Small intestine (tissue), 7 donors: ENCODE data around the gene GPR173. TPM values are rescaled to one million over a fixed set of nuclear protein-coding genes. Genes with fewer than 3 reads are reported as not detected.

Experiments
- DNase-seq, 2 donors: peaks; one replicate each; pipeline versions ENCODE4 v3.0.0 to v3.0.0-alpha.2; 2013
- FAIRE-seq: peaks from 2 replicates; lab custom pipeline; 2012; peaks lifted over from hg19 to GRCh38; lab: Jason Lieb, UNC
- H3K27ac ChIP-seq, 3 donors: one replicate each; pipeline ENCODE4 v1.5.1; 2013; ENCODE audit warnings: low read length in 2 of 3, mild to moderate bottlenecking in 2 of 3, control low read depth in 1 of 3, inconsistent platforms in 1 of 3, low read depth in 1 of 3, moderate library complexity in 1 of 3
- H3K27me3 ChIP-seq, 3 donors: one replicate each; pipeline ENCODE4 v1.6.1; 2013; ENCODE audit warnings: low read length in 3 of 3, inconsistent platforms in 1 of 3; ENCODE audit not compliant: control insufficient read depth in 3 of 3, insufficient read depth in 3 of 3
- H3K36me3 ChIP-seq, 3 donors: one replicate each; pipeline ENCODE4 v1.6.1; 2013; ENCODE audit warnings: low read length in 3 of 3, inconsistent platforms in 1 of 3, low read depth in 1 of 3, mild to moderate bottlenecking in 1 of 3, moderate library complexity in 1 of 3; ENCODE audit not compliant: control insufficient read depth in 3 of 3, insufficient read depth in 2 of 3
- H3K4me1 ChIP-seq, 3 donors: one replicate each; pipeline ENCODE4 v1.6.1; 2013; ENCODE audit warnings: low read length in 2 of 3, inconsistent platforms in 1 of 3, low read depth in 1 of 3, mild to moderate bottlenecking in 1 of 3, moderate library complexity in 1 of 3; ENCODE audit not compliant: control insufficient read depth in 3 of 3, insufficient read depth in 2 of 3
- H3K4me3 ChIP-seq, 3 donors: one replicate each; pipeline ENCODE4 v1.5.1; 2013; ENCODE audit warnings: low read length in 3 of 3, control low read depth in 1 of 3, inconsistent platforms in 1 of 3, low read depth in 1 of 3, mild to moderate bottlenecking in 1 of 3, moderate library complexity in 1 of 3
- H3K9me3 ChIP-seq, 2 donors: one replicate each; pipeline ENCODE4 v1.6.1; 2013; ENCODE audit warnings: low read depth in 1 of 2, low read length in 1 of 2; ENCODE audit not compliant: control insufficient read depth in 2 of 2, insufficient read depth in 1 of 2
- WGBS, 3 donors: extraction: QIAGEN DNeasy Blood & Tissue Kit; methylation state at CpG; one replicate each; pipeline ENCODE4 v1.1.7; 2013; 5-methylcytosine and 5-hydroxymethylcytosine counted together
- polyA plus RNA-seq, 4 donors: library from polyadenylated mRNA; stranded (reverse) in 3 of 4; unstranded in 1 of 4; fragments of 200-250 nt in 3 of 4; fragments of 120-200 nt in 1 of 4; gene quantifications; one replicate each; pipeline versions ENCODE4 v1.2.1 to v1.2.3, GENCODE V29; 2013
- donor health status: healthy with polysubstance abuse.
- donor health status: control.
- donor health status: control.
- donor health status: Bipolar disorder and iron deficiency.
- donor health status: healthy.

GPR173 gene
- polyA plus RNA-seq, 4 donors = 0.27 to 3.5 (median 1.5) TPM; not detected in 1

DNA sequence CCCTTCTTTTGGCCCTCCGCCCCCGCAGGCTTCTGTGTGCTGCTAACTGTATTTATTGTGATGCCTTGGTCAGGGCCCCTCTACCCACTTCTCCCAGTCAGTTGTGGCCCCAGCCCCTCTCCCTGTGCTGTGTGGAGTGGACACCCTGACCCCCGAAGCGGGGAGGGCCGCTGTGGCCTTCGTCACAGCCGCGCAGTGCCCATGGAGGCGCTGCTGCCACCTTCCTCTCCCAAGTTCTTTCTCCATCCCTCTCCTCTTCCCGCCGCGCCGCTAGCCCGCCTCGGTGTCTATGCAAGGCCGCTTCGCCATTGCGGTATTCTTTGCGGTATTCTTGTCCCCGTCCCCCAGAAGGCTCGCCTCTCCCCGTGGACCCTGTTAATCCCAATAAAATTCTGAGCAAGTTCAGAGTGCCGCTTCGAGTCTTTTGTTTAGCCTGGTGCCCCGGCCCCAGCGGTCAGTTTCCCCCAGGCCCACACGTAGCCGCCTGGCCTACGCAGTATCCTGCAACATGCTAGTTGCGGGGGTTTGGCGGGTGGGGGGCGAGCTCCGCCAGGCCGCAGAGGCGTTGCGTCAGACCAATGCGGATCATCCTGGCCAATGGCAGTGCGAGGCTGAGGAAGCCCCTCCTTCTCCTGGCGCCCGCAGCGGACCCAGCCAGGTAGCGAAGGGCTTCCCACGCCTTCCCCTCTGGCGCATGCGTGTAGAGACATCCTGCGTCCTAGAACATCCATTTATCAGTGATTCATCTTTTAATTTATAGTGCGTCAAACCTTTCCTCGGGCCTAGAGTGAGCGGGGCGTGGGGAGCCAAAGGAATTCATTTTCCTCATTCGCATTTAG, 39.8 kb downstream of the GPR173 start:
- 24 to 52% (median 26%) methylated on average over 32 to 51 of the region's 51 CpGs for WGBS, 3 donors
- no peaks in the 10 kb centered on the region for H3K9me3 ChIP-seq
- FAIRE-seq = no peak

DNA sequence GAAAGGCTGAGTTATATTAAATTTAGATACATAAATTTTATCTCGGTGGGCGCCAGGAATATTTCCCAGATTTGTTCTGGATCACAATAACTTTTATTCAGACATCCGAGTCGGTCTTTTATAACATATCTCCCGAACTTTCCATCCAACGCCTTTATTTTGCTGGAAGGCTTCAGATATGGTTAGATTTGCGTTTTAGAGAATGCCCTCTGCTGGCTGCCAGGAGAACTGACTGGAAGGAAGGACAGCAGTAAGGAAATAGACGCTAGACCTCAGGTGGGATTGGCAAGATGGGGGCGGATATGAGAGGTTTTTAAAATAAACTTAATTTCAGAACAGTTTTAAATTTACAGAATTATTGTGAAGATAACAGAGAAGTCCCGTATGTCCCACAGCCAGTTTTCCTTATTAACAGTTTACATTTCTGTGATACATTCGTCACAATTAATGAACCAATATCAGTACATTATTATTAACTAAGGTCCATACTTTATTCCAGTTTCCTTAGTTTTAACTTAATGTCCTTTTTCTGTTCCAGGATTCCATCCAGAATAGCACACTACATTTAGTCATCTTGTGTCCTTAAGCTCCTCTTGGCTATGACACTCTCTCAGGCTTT, 40.7 kb downstream of the GPR173 start:
- Histone ChIP-seq H3K36me3 (peaks cover 0 to 18% (median 4%) of the 10 kb centered on the region in 3 donors), H3K27me3 (no peaks in the 10 kb centered on the region), H3K9me3 (no peaks in the 10 kb centered on the region), H3K4me3 (peak overlapping the region in 1 of 3 donors; percentile 60), H3K27ac (peak overlapping the region; percentile 66 to 96 (median 82)), H3K4me1 (no peaks in the 10 kb centered on the region)
- 8 to 20% (median 11%) methylated on average over 11 of the region's 11 CpGs for WGBS, 3 donors
- FAIRE-seq (peak; percentile 94), DNase-seq (peak; percentile 55 to 56)

More for the DNA sequence above, 39.8 kb downstream of the GPR173 start:
- Histone ChIP-seq H3K27ac (peak overlapping the region; percentile 66 to 96 (median 82)), H3K4me3 (peak overlapping the region in 2 of 3 donors; percentile 2 to 60), H3K36me3 (peaks cover 0 to 19% (median 4%) of the 10 kb centered on the region in 3 donors), H3K27me3 (no peaks in the 10 kb centered on the region), H3K4me1 (no peaks in the 10 kb centered on the region)
- DNase-seq = peak; percentile 81 to 84

DNA sequence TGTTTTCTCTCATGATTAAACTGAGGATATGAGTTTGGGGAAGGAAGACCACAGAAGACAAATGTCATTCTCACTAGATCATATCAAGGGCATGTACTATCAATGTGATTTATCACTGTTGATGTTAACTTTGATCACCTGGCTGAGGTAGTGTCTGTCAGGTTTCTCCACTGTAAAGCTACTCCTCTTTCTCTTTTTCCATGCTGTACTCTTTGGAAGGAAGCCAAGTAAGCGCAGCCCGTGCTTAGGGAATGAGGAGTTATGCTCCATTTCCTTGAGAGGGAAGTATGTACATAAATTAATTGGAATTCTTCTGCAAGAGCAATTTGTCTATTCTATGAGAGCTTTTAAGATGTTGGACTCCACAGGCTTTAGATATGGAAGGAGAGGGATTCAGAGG, 41.3 kb downstream of the GPR173 start:
- Histone ChIP-seq H3K27ac (no peak overlapping the region), H3K4me1 (no peaks in the 10 kb centered on the region), H3K9me3 (no peaks in the 10 kb centered on the region), H3K4me3 (no peak overlapping the region), H3K27me3 (no peaks in the 10 kb centered on the region), H3K36me3 (peaks cover 0 to 12% (median 3%) of the 10 kb centered on the region in 3 donors)
- DNase-seq (no peak), FAIRE-seq (no peak)
- WGBS, 3 donors = 33 to 63% (median 62%) methylated on average over 2 of the region's 2 CpGs

DNA sequence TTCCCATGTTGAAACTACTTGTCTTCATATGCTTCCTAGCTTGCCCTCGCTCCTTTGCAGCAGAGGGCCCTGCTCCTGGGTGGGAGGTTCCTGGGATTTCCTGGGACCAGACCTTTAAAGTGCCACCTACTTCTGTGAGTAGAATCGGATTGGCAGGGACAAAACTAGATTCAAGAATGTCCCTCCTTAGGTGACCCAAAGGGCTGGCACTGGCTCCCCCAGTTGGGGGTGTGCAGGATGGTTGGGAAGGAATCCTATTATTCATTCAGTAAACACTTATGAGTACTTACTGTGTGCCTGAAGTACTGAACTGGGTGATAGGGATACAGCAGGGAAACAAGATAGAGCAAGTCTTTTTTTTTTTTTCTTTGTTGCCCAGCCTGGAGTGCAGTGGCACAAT, 42.8 kb downstream of the GPR173 start:
- no peaks in the 10 kb centered on the region for H3K9me3 ChIP-seq
- no peaks in the 10 kb centered on the region for H3K4me1 ChIP-seq
- FAIRE-seq (no peak), DNase-seq (no peak)
- WGBS, 3 donors = 72 to 96% (median 90%) methylated on average over 1 to 2 of the region's 2 CpGs
- no peak overlapping the region for H3K4me3 ChIP-seq
- H3K36me3 ChIP-seq = peaks cover 0 to 8% (median 0%) of the 10 kb centered on the region in 3 donors
- H3K27ac ChIP-seq = no peak overlapping the region
- H3K27me3 ChIP-seq = no peaks in the 10 kb centered on the region

DNA sequence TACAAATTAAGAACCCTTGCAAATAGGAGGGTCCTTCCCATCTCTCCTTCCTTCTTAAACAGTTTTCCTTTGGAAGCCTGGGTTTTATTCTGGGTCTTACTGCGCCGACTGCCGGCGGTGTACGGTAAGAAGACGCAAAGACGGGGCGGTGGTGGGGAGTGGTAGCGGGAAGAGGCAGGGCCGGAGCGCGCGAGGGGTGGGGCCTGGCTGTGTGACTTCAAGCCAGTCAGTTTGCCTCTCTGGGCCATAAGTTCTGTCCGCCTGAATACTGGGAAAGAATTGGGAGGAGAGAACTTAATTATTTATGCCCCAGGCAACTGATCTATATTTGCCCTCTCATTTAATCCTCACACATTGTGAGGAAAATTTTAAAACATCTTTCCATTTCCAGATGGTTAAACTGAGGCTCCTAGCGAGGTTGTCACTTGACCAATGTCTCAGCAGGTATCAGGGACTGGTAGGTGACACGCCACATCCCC, 44.6 kb downstream of the GPR173 start:
- H3K4me3 ChIP-seq = peak overlapping the region in 2 of 3 donors; percentile 24 to 73
- 0 to 29% (median 17%) methylated on average over 12 to 16 of the region's 16 CpGs for WGBS, 3 donors
- peak; percentile 76 to 79 for DNase-seq
- H3K36me3 ChIP-seq = no peaks in the 10 kb centered on the region
- peak overlapping the region; percentile 82 to 96 (median 95) for H3K27ac ChIP-seq
- no peaks in the 10 kb centered on the region for H3K9me3 ChIP-seq
- H3K4me1 ChIP-seq = no peaks in the 10 kb centered on the region
- FAIRE-seq = no peak
- no peaks in the 10 kb centered on the region for H3K27me3 ChIP-seq

DNA sequence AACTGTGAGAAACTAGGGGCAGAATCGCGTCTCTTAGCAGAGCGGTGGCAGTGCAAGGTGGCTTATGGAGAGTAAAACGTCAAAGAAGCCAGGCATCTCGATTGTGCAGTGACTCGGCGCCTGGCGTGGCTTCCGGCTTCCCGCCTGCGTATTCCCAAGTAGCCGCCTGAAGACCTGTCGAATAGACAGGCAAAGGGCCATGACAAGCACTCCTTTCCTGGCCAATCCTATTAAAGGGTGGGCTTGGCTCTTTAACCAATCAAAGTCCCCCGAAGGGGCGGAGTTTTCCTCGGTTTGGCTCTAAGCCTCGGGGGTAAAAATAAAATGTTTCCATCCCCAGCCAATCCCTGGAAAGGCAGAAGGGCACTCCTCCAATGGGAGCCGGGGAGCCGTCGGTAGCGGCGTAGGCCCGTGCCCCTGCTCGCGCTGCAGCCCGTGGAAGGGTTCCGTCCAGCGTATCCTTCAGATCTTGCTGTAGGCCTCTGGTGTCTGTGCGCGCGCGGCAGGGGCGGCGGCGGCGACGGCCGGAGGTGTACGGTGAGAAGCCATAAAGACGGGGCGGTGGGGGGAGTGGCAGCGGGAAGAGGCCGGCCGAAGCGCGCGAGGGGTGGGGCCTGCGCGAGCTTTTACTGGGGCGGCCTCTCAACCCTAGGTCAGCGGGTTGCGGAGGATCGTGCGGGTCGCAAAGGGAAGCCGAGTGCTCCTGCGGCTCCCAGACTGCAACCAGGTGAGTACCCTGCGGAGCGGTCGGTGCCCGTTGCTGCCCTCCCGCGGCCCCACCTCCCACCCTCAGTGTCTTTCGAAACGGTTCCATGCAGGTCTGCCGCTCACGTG, 45.4 kb downstream of the GPR173 start, which contains the start of gene KANTR:
Gene KANTR, plus strand, starts transcription at position 395 of the 834 bp plus-strand sequence. CDS start 30,131 bp downstream, outside the sequence.
- peak; percentile 93 to 96 for DNase-seq
- H3K4me3 ChIP-seq = peak within 1 kb of the TSS; percentile 41 to 73 (median 62)
- peak; percentile 67 for FAIRE-seq
- peak within 1 kb of the TSS; percentile 82 to 96 (median 95) for H3K27ac ChIP-seq
- no peaks in the 10 kb centered on the region for H3K4me1 ChIP-seq
- 0 to 33% (median 8%) methylated on average over 27 to 67 of the region's 67 CpGs for WGBS, 3 donors
- peaks cover 0 to 4% (median 0%) of the 10 kb centered on the region in 3 donors for H3K36me3 ChIP-seq
- no peaks in the 10 kb centered on the region for H3K9me3 ChIP-seq
- H3K27me3 ChIP-seq = no peaks in the 10 kb centered on the region

DNA sequence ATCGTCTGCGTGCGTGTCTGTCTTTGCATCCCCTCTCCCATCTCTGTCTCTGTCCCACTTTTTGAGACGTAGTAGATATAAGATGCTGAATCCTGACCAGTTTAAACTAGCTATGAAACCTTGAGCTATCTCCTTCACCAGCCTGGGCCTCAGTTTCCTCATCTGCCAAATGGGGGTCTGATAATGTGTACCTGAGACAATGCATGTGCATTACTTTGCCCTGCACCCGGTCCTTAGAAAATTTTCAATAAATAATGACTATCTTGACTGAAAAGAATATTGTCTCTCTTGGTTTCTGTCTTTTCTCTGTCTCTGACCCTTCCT, 46.0 kb downstream of the GPR173 start:
- Histone ChIP-seq H3K27me3 (no peaks in the 10 kb centered on the region), H3K9me3 (no peaks in the 10 kb centered on the region), H3K4me3 (peak overlapping the region; percentile 41 to 73 (median 62)), H3K27ac (peak overlapping the region; percentile 72 to 96 (median 95)), H3K4me1 (no peaks in the 10 kb centered on the region), H3K36me3 (peaks cover 0 to 5% (median 0%) of the 10 kb centered on the region in 3 donors)
- WGBS, 3 donors = 0 to 24% (median 18%) methylated on average over 5 of the region's 5 CpGs
- FAIRE-seq (no peak), DNase-seq (no peak)

DNA sequence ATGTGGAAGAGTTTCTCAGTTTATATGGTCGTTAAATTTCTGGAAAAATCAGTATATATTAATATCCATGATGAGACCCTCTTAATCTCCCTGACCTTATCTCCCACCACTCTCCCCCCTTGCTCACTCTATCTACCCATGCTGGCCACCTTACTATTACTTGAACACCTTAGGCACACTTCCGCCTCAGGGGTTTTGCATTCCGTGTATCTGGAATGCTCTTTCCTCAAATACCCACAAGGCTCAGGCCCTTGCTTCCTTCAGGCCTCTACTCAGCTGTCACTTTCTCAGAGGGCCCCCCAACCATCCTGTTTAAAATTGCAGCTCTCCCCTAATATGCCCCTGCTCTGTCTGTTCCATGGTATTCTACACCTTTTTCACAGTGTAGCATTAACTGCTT, 47.2 kb downstream of the GPR173 start:
- no peaks in the 10 kb centered on the region for H3K9me3 ChIP-seq
- H3K4me3 ChIP-seq = no peak overlapping the region
- no peaks in the 10 kb centered on the region for H3K27me3 ChIP-seq
- no peak overlapping the region for H3K27ac ChIP-seq
- peaks cover 0 to 5% (median 0%) of the 10 kb centered on the region in 3 donors for H3K36me3 ChIP-seq
- no peaks in the 10 kb centered on the region for H3K4me1 ChIP-seq
- FAIRE-seq (no peak), DNase-seq (no peak)
- WGBS, 3 donors = 77 to 91% (median 80%) methylated on average over 3 of the region's 3 CpGs
